HG02981 (cell line): ENCODE measurements around the gene ANO2.

Source experiments
- ATAC-seq: cut with Tn5 transposase; IDR thresholded peaks from one replicate; pipeline ENCODE4 v1.9.1; 2021; ENCODE audit warnings: mild to moderate bottlenecking, moderate library complexity; ENCODE audit not compliant: unreplicated experiment

ANO2 gene

DNA sequence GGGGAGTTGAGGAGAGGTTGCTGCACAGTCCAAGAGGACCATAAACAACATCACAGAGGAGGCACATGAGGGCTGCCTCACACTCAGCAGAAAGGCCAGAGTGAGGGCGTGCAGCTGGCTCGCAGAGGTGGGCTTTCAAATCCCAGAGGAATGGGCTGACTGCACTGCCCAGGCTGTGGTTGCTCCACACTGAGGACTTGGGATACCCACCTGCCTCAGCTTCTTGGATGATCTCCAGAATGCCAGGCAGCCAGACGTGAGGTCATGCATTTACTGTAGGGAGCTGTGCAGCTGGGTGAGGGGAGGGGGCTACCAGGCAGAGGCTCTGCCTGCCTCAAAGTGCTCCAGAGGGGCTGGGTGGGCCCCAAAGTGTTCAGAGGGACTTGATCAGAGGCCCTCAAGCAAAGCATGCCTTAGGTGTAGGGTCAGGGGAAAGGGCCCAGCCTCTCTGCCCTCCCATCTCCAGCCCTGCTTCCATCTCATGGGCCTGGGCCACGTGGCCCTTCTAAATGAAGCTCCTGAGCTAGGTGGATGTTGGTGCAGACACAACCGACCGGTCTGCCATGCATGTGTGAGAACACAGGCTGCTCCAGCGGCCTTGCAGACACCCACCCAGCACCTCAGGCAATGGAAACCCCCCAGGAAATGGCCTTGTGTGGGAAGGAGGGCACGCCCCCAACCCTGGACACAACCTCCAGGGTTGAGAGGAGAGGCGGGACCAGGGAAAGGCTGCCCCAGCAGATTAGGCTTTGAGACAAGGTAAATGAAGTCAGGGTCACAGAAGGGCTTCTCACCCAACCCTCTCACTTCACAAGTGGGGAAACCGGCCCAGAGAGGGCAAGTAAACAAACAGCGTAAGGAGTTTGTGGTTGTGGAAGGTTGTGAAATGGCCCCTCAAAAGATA lies 422.4 kb downstream of the ANO2 start:
- no peak for ATAC-seq

DNA sequence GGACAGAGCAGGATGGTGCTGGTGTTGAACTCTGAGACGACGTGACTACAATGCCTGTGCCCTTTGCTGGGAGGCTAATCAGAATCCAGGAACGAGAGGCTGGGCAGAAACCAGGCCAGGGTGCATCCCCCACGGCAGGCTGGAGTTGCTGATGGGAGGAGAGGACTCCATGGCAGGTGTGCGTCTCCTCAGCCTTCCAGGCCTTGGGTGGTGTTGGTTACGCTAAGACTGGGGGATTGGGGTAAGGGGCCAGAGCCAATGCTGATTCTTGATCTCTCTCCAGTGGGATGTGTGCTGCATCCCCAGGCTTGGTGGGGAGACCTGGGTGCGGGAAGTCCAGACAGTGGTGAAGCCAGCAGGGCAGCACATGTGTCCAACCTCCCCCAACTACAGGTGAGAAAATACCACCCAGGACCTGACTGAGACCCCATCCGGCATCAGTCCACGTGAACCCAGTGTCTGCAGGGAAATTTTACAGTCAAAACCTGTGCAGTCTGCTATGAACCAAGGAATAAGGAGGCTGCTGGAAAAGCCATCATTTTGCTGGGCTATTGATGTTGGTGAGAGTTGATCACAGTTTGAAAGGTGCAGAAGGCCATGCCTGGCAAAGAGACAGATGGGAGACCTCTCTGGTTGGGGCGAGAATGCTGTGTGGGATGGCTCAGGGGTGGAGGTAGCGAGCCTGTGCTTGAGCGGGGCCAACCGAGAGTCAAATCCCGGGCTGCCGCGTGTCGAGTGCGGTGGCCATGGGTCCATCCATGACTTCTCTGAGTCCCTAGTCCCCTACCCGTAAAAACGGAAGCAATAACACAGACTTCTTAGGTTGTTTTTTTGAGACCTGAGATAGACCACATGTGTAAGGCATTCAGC lies 423.4 kb downstream of the ANO2 start:
- ATAC-seq: no peak

DNA sequence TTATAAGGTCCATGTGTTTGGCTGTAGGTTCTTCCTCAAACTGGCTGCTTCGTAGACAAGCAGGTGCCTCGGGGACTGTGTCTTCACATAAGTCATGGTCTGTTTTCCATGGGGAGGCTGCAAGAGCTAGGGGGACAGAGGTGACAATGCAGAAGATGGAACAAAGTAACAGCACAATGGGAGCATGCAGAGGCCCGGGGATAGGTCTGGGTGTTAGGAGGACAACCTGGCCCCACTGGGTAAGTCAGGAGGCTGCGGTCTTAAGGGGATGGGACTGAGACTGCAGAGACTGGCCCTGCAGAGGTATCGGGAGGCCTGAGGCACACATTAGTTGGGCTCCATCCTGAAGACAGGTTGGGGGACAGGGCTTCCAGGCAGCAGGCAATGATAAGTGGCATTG lies 424.2 kb downstream of the ANO2 start:
- no peak for ATAC-seq

DNA sequence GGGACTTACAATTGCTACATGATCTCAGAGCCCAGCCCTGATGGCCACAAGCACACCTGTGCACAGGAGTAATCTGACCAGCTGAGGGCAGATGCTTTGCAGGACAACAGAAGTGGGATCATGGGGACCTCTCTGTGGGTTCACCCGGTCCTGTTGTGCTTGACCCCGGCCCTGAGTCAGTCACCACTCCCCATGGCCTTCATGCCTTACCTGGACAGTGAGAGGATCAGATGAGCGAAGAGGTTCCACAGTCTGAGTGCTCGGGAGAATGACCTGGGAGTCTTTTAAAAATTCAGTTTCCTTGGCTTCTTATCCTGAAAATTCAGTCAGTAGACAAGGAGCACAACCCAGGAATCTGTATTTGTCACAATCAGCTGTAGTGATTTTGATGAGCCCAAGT lies 425.0 kb downstream of the ANO2 start:
- no peak for ATAC-seq

DNA sequence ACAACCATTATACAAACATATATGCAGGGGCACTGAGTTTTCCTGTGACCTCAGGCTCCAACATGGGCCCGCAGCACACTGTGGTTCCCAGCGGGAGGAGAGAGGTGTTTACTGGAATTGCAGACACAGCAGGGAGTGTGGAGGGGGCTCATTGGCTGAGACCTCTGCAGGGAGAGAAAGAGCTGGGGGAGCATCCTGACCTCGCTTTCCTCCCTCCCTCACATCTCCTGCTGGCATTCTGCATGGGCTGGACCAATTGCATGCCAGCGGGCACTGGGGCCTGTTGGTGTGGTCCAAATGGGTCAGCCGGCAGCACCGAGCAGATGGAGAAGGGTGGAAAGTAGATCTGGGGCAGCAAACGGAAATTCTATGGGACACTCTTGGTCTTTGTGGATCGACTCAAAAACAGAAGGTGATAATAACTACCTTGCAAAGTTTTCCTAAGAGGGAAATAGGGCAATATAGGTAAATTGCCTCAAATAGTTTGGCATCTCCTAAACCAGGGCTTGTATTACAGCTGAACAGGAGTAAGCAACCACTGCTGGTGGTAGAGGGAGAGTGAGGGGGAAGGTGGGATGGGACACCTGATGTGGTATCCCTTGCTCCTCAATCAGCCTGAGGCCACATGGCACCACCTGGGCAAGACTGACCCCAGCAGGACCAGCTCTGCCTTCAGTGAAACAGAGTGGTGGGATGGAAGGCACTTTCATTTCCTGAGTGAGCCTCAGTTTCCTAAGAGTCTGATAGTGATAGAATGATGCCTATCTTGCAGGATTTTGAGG lies 426.3 kb downstream of the ANO2 start:
- ATAC-seq: no peak

DNA sequence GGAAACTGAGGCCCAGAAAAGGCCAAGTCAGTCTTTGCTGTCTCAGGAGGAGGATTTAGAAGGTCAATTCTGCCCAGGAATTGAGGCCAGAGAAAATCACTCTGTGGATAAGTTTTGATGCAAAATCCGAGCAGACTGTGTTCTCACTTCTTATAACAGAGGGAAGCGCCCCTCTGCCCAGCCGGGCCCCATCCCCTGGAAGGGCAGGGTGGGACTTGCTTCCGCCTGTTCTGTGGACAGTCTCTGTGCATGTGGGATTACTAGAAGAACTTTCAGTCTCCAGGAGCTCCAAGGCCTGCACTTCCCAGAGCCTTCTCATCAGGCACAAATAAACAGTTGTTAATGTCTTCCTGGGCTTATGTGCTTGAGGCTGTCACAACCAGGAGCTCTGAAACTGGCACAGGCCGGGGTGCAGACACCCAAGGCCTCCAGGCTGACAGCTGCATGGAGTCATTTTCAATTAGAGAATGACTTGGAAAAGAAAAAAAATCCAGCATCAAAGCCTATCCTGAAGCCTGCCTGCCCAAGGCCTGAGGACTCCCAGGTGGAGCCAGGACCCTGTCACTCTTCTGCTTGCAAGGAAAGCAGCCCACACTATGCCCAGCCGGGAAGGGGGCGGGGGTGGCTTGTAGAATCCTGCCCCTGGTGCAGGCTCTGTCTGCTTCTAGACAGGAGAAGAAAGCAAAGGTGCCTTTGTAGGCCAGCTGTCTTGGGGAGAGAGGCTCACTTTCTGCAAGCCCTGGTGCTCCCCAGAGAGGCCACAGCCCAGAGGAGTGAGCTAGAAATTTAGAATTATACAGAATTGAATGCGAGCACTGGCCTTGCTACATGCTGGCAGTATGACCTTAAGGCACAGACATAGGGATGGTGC lies 428.5 kb downstream of the ANO2 start:
- no peak for ATAC-seq

DNA sequence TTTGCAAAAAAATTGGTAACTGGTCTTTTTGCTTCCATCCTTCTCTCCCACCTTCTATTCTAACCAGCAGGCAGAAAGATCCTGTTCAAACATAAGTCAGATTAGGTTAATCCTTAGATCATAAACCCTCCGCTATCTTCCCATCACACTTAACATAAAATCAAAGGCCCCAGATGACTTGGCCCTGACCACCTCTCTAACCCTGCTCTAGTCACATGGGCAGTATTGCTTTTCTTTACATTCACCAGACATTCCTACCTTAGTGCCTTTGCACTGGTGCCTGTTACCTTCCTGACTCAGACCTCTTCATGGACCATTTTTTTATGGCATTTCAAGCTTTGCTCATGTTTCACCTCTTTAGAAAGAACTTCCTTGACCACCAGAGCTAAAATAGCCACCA lies 429.6 kb downstream of the ANO2 start:
- no peak for ATAC-seq

DNA sequence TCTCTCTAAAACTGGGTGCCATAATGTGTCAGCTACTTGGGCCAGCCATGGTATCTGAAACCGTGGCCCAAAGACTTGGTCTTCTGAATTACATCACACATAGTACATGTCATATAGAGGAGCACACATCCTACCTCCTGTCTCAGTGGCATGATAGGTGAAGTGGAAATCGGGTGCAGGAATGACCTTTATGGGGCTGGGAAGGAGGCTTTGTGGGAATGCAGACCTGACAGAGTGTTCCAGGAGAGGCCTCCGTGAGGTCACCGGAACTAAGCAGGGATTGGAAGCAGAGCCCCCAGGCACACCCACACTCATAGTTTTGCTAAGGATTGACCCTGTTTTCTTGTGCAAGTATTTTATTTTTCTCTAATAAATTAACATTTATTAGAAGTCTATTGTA lies 430.5 kb downstream of the ANO2 start:
- ATAC-seq: no peak

DNA sequence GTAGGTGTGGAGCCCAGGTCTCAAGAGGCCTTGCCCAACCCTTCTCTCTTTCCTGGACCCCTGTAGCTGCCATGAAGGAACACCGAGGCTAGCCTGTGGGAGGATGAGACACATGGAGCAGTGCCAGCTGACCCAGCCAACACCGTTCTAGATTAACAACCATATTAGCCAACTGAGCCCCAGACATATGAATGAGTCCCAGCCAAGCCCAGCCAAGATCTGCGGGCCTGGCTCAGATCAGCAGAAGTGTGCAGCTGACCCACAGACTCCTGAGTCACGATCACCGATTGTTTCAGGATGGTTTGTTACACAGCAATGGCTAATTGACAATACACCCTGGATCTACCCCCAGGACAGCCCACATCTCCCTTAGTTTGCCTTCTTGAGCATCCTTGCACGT lies 431.0 kb downstream of the ANO2 start:
- ATAC-seq: no peak

DNA sequence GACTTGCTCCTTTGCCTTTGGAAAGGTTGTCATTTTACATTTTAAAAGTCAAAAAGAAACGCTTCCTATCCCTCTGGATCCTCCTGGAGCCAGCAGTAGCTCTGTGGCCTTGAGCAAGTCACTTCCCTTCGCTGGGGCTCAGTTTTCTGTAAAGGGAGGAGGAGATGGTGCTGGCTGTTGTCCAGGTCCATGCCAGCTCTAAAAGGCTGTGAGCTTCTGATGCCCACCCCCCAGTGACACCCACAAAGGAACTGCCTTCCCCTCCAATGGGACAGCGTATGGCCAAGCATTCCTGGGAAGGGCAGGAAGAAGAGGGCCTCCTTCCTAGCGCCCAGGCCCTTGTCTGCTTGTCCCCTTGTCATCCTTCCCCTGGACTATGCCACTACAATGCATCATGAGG lies 431.7 kb downstream of the ANO2 start:
- no peak for ATAC-seq
